ENCODE data around the gene PREX1.
"Not testable (repeated sequence)": the region's sequence is repeated elsewhere in the genome, so short reads cannot be mapped to it uniquely, and the experiment has no call there.

The PREX1 gene, protein sequence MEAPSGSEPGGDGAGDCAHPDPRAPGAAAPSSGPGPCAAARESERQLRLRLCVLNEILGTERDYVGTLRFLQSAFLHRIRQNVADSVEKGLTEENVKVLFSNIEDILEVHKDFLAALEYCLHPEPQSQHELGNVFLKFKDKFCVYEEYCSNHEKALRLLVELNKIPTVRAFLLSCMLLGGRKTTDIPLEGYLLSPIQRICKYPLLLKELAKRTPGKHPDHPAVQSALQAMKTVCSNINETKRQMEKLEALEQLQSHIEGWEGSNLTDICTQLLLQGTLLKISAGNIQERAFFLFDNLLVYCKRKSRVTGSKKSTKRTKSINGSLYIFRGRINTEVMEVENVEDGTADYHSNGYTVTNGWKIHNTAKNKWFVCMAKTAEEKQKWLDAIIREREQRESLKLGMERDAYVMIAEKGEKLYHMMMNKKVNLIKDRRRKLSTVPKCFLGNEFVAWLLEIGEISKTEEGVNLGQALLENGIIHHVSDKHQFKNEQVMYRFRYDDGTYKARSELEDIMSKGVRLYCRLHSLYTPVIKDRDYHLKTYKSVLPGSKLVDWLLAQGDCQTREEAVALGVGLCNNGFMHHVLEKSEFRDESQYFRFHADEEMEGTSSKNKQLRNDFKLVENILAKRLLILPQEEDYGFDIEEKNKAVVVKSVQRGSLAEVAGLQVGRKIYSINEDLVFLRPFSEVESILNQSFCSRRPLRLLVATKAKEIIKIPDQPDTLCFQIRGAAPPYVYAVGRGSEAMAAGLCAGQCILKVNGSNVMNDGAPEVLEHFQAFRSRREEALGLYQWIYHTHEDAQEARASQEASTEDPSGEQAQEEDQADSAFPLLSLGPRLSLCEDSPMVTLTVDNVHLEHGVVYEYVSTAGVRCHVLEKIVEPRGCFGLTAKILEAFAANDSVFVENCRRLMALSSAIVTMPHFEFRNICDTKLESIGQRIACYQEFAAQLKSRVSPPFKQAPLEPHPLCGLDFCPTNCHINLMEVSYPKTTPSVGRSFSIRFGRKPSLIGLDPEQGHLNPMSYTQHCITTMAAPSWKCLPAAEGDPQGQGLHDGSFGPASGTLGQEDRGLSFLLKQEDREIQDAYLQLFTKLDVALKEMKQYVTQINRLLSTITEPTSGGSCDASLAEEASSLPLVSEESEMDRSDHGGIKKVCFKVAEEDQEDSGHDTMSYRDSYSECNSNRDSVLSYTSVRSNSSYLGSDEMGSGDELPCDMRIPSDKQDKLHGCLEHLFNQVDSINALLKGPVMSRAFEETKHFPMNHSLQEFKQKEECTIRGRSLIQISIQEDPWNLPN (N-terminal part only)

DNA sequence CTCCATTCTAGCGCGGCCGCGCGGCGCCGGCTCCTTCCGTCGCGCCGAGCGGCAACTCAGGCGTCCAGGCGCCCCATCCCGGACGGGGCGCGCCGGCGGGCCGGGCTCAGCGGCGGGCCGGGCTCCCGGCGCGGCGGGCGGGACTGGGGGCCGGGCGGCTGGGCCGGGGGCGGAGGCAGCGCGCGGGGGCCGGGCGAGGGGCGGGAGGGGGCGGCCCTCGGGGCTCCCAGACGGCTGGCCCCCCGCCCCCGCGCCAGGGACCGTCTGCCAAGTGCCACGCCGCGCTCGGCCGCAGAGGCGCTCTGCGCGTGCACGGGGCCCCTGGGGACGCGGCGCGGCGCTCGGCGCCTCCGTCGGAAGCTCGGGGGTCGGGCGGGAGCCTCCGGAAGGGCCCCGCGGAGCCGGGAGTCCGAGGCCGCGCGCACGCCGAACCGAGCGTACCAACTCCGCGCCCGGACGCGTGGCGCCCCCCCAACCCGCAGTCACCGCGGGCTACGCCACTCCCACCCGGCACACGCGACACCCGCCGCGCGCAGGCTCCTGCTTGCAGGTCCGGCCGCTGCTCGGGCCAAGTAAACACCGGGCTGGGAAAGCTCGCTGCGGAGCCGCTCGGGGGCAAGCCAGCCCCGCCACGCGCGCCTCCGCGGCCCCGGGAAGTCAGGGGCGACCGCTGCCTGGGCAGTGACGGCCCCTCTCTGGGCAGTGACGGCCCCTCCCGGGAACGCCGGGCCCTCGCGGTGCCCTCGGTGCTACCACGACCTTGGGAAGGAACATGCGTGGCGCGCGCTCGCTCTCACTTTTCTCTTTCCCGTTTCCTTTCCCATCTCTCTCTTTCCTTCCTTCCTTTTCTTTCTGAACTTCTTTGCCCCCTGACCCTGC, at the start of gene PREX1:
Gene PREX1, minus strand, starts transcription at position 145 of the 879 bp plus-strand sequence. Its CDS starts 139 bp downstream, at position 6.
- DNase-seq, result no peak

DNA sequence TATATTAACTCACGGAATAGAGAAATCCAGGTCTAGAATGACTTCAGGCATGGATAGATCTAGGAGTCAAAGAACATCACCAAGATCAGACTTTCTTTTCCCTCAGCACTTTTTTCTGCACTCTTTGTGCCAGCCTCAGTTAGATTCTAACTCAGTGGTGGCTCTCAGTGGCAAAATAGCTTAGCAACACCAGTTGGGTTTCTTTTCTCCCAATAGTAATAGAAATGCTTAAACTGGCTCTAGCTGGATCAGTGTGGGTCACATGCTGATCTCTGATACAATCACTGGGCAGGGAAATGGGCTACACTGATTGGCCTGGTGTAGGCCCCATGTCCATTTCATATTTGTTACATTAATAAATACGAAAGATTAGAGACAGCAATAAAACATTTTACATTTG, 49.5 kb upstream of the PREX1 start:
- no peak for DNase-seq

DNA sequence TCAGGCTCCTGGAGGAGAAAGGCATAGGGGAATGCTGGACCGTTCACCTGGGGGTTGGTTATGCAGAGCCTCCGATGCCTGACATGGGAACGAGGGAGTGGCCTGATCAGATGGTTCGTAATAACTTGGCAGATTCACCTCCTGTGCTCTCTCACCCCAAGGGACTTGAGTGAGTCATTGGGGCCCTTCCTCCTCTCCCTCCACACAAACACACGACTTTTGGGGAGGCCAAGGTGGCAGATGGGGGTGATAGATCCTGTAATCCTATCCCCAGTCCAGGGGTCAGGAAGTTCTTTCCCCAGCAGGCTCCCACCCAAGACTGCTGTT, 48.1 kb upstream of the PREX1 start:
- no peak for DNase-seq

DNA sequence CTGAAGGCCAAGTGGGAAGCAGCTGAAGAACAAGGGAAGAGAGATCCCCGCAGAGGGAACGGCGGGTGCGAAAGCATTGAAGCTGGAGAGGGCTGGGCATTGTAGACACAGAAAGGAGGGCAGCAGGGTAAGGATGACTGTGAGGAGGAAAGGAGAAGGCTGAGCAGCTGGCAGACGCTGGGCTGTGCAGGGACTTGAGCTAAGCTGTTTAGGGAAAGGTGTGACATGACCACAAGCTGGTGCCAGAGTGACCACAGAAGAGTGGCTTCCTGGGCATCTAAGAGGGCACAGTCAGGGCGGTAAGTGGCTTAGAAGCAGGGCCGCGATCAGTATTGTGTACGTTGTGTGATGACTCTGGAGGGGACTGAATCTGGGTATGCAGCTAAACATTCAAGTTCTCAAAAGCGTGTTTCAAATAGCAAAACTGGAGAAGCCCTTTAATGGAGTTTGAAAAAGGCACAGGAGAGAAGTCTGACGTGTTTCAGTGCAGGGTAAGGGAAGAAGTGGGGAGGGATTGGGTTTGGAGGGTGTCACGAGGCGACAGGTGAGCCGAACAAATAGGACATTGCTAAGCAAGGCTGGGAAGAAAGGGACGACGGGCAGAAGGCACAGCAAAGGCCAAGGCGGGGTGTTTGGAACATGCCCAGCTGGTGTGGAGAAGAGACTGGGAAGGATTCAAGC, 47.6 kb upstream of the PREX1 start:
- no peak for DNase-seq

DNA sequence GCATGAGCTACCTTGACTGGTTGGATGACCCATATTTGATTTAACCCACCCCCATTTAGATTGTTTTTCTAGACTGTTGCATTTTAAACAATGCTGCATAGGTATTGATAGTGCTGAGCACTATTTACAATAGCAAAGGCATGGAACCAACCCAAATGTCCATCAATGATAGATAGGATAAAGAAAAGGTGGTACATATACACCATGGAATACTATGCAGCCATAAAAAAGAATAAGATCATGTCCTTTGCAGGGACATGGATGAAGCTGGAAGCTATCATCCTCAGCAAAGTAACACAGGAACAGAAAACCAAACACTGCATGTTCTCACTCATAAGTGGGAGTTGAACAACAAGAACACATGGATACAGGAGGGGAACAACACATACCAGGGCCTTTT, 41.6 kb upstream of the PREX1 start:
- not testable (repeated sequence) for DNase-seq

DNA sequence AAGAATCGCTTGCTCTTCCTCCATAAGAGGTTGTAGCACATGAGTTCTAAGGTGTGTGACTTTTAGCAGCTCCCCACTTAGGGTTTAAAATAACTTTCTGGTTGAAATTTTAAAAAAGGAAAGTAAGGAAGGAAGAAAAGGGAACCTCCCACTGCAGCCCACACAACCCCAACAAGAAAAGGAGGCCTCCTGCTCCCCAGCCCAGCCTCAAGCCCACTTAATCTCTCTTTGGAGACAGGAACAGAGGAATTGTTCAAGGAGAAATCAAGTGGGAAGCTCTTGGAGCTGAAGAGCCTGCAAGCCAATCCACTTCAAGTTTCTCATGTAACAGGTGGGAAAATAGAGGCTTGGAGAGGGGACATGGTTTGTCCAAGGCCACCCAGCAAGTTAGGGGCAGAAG, 39.1 kb upstream of the PREX1 start:
- no peak for DNase-seq

DNA sequence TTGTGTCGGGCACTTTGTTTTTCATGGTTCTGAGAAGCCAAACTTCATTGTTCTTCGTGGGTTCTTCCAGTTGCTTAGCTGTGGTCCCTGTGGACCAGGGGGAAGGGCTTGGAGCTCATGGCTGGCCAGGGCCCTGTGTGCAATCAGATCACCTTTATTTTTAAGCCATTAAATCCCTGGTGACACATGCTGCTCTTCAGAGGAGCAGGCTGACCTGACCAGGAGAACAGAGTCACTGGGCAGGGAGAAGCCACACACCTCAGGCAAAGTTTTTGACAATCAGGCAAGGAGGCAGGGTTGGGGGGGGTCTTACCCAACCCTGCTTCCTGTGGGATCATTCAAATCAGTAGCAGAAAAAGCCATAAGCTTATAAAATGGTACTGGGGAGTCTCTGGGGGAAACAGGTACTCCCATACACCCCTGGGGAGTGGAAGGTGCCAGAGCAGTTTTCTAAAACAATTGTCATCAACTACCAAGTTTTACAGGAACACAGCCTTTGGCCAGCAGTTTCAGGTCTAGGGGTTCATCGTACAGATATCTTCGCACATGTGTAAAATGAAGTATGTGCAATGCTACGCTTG, 37.0 kb upstream of the PREX1 start:
- DNase-seq, result no peak

DNA sequence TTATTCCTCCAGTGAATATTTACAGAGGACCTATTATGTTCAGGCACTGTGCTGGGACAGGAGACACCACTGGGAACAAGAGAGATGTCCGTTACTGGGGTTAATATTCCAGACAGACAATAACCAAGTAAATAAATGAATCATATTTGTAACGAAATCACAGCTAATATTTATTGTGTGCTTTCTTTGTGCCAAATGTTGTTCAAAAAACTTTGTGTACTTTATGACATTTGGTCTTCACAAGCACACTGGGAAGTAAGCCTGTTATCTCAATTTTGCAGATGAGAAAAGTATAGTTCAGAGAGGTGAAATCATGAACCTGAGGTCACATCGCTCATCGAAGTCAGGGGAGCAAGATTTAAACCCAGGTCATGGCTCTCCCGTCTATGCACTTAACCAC, 36.5 kb upstream of the PREX1 start:
- DNase-seq, result no peak

DNA sequence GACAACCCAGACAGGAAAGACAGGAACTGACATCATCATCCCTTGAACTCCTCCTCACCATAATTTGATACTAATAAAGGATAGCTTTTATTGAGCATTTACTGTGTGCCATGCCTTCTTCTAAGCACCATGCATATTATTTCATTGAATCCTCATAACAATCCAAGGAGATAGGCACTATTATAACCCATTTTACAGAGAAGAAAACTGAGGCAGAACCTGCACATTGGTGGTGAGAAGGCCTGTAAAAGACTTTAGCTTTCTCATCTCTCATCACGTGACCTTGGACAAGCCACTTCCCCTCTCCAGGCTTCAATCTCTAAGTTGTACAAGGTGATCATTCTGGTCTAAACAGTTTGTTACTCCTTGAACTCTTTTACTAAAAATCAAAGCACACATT, 34.5 kb upstream of the PREX1 start:
- DNase-seq, result no peak

DNA sequence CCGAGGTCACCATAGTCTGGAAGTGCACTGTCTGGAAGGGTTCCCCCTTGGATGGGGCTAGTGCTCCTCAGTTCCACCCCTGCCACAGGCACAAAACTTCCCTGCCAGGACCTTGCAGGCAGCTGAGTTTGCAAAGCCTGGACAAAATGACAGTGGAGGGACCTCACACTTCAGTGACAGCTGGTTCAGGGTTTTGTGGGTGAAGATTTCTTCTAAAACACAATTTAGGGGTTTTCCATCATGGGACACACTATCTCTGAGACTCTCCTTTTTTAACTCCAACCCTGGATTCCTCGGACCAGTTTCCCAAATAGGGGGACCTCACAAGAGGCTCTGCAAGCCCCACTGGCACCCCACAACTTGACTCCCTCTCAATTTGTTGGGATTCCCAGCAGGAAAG, 33.6 kb upstream of the PREX1 start:
- no peak for DNase-seq

DNA sequence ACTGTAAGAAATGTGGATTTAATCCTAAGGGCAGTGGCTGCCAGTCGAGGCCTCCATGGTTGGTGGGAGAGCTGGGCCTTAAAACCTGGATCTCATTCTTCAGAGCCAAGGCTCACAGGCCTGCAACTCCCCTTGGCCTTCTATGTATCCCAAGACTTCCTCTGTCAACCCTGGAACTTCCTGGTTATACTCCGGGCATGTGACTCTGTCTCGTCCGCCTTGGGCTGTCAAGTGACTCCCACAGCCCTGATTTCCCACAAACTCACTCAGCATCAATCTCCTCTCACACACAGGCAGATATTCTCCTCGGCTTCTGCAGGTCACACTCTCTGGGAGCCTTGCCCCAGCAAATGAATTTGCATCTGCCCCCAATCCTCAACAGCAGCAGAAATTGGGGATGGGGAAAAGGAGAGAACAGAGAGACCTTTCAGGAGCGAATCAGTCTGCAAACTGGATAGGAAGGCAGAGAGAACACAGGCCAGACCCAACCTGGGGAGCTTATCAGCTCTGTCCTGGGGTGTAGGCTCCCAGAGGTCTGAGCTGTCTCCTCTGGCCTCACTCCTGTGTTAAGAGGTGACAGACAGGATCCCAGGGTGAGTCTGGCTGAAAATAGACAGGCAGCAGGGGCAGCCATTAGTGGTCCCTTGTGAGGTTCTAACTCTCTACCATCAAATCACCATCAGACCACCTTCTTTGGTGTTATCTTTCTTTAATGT, 30.4 kb upstream of the PREX1 start:
- no peak for DNase-seq

DNA sequence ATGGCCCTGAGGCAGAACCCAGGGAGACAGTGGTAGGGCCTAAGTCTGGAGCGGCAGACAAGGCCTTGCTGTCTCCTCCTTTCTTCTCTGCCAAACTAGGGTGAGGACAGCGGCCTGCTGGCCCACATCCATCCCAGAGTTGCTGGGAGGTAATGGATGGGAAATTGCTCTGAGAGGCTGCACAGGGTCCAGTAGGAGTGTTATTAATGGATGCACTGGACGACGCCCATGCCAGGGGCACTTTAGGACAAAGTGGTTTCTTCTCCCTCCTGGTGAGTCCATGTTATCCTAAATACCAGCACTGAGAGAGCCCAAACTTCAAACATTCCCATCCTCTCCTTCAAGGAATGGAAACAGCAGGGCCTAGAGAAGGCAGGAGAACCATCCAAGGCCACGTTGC, 28.3 kb upstream of the PREX1 start:
- DNase-seq, result no peak

DNA sequence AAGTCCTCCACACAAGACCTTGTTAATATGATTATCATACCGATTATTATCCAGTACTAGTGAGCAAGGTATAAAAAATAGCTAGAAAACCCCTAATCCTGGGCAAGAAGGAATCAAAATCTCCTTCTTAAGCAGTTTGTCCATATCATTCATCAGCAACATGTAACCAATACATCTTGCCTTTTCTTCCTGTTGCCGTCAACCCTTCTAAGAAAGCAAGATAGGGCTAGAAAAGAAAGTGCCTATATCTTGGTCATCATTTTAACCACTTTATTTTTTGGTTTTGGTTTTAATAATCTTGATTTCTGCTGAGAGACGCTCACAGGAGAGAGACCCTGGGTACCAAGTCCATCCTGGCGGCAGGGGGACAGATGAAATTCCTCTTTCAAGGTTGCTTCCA, 27.2 kb upstream of the PREX1 start:
- DNase-seq, result no peak

DNA sequence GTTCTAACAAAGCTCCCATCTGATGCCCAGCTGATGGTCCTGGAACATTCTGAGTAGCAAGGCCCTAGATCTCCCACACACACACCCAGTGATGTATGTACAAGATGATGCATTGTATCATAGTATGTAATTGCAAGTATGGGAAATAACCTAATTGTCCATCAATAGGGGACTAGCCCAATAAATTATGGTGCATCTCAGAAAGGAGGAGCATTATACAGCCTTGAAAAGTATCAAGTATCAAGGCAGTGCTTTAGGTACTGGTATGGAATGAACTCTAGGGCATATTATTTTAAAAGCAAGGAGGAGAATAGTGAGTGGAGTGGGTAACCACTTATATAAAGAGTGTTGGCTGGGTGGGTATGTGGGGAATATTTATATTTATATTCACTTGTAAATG, 24.8 kb upstream of the PREX1 start:
- no peak for DNase-seq

DNA sequence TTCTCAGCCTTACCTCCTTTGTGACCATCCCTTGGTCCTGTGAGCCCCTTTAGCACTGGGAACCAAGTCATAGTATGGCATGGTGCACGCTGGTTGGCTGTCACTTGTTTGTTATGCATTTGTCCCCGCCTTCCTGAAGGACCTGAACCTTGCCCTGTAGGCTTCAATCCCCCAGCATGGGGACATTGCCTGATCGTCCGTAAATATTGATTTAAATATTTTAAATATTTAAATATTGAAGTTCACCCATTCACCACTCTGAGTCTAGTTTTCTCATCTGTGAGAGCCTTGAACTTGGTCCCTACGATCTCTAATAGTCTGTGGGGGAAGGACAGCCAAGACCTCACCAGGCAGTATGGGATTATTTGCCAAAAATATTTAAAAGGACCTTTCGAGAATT, 23.8 kb upstream of the PREX1 start:
- no peak for DNase-seq

DNA sequence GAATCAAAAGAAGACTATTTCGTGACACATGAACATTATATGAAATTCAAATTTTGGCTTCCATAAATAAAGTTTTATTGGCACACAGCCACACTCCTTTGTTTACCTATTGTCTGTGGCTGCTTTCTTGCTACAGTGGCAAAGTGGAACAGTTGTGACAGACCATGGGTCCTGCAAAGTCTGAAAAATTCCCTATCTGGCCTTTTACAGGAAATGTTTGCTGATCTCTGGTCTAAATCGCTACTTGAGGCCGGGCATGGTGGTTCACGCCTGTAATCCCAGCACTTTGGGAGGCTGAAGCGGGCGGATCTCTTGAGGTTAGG, 23.1 kb upstream of the PREX1 start:
- no peak for DNase-seq

DNA sequence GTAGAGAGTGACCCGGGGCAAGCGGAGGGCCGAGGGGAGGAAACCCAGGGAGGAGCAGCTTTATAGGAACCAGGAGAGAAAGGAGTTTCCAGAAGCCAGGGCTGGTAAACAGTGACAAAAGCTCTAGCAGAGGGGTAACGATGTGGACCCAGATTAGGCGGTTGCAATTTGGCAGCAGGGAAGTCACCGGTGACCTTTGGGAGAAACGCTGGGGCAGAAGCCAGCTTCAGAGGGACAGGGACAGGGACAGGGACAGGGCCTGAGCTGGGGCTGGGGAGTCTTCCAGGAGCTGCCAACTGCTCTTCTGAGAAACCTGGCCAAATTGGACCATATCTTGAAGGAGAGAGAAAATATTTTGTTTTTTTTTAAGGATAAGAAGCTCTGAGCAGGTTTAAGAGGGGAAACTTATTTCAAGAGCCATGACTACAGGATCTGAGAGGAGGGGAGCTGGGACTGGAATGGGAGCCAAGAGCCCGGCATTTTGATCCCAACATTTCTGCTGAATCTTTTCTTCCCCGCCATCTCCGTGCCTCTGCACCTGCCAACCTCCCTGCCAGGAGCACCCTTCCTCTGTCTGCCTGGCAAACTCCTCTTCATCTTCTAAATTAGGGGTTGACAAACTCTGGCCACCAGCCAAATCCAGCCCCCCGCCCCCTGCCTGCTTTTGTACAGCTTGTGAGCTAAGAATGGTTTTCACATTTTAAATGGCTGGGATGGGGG, 22.6 kb upstream of the PREX1 start:
- no peak for DNase-seq

DNA sequence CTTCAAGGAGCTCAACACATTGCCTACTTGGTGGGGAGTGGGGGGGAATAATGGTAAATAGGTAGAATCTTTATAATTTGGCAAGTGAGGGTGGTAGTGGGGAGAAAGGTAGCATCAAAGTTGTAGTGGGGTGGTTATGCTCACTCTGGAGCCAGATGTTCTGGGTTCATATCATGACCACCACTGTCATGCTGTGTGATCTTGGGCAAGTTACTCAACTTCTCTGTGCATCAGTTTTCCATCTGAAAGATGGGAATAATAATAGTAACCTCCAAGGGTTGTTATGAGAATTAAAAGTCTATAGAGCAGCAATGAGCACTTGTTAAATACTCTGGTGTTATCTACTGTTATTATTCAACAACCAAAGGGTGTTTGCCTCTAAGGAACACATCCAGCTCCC, 22.0 kb upstream of the PREX1 start:
- DNase-seq, result no peak

DNA sequence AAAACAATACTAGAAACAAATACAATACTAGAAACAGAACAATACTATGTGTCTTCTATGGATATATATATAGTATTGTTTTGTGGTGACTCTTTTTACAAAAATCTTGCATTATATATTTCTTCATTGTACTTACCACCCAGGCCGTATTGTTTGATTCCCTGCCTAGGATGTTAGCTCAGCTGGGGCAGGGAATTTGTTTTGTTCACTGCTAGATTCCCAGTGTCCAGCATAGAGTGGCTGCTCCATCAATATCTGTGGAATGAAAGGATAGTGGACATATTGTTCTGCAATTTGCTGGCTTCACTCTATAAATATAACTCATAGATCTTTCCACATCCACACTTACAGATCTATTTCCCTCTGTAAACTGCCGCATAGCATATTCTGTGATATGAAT, 21.5 kb upstream of the PREX1 start:
- no peak for DNase-seq

DNA sequence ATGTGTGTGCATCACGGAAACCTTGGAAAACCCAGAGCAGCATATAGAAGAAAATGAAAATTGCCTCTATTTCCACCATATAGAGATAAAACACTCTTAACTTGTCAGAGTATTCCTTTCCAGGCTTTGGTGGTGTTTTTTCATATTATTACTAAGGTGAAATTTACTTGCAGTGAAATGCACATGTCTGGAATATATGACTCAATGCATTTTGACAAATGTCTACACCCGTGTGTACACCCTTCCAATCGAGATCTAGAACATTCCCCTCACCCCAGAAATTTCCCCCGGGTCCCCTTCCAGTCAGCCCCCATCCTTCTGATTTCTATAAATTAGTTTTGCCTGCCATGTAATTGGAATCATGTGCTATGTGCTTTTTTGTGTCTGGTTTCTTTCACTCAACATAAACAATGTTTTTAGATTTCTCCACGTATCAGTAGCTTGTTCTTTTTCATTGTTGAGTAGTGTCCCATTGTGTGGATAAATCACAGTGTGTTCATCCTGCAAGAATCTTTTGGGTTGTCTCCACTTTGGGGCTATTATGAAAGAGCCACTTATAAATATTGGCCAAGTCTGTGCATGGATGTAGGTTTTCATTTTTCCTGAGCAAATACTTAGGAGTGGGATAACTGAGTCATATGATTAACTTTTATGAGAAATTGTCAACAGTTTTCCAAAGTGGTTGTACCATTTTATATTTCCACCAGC, 19.9 kb upstream of the PREX1 start:
- no peak for DNase-seq
